Sigmoid colon (tissue), 7 donors: ENCODE results near the gene ATRNL1. TPM values are rescaled to one million over a fixed set of nuclear protein-coding genes. Genes with fewer than 3 reads are reported as not detected.
"Not testable (repeated sequence)": the region's sequence is repeated elsewhere in the genome, so short reads cannot be mapped to it uniquely, and the experiment has no call there.

Source experiments
- DNase-seq: peaks from one replicate; pipeline ENCODE4 v3.0.0-alpha.2; 2019
- H3K27ac ChIP-seq, 4 donors: fragments of 200-600 bp; sonication (generic); one replicate each; pipeline ENCODE4 v1.5.1; 2016 to 2019; ENCODE audit warnings: mild to moderate bottlenecking in 1 of 4
- H3K27me3 ChIP-seq, 3 donors: fragments of 200-600 bp; sonication (generic); one replicate each; pipeline ENCODE4 v1.5.1; 2019; ENCODE audit warnings: mild to moderate bottlenecking in 1 of 3
- H3K36me3 ChIP-seq, 4 donors: fragments of 200-600 bp; sonication (generic); one replicate each; pipeline ENCODE4 v1.5.1; 2016 to 2019
- H3K4me1 ChIP-seq, 4 donors: fragments of 200-600 bp; sonication (generic); one replicate each; pipeline ENCODE4 v1.5.1; 2017 to 2019
- H3K4me3 ChIP-seq, 4 donors: fragments of 200-600 bp; sonication (generic); one replicate each; pipeline ENCODE4 v1.5.1; 2017 to 2019; ENCODE audit warnings: mild to moderate bottlenecking in 2 of 4, moderate library complexity in 1 of 4
- H3K9me3 ChIP-seq, 4 donors: fragments of 200-600 bp in 3 of 4; sonication (generic) in 3 of 4; one replicate each; pipeline versions ENCODE4 v1.5.1 to v1.6.1; 2013 to 2019
- CTCF ChIP-seq, 4 experiments: fragments of 450-650 bp in 3 of 4; fragments of 200-600 bp in 1 of 4; IDR thresholded peaks; one replicate each; pipeline ENCODE4 v1.5.1; 2016 to 2019; ENCODE audit warnings: antibody characterized with exemption in 4 of 4, mild to moderate bottlenecking in 3 of 4, moderate library complexity in 2 of 4
- EP300 ChIP-seq, 4 donors: sonication (generic); formaldehyde crosslinking; IDR thresholded peaks; one replicate each; pipeline ENCODE4 v1.6.1; 2017; ENCODE audit warnings: antibody characterized with exemption in 4 of 4
- POLR2A ChIP-seq, 2 donors: fragments of 450-650 bp; IDR thresholded peaks; one replicate each; pipeline ENCODE4 v1.6.1; 2016; ENCODE audit warnings: antibody characterized with exemption in 2 of 2, mild to moderate bottlenecking in 2 of 2, moderate library complexity in 2 of 2
- POLR2AphosphoS5 ChIP-seq, 4 donors: sonication (generic); formaldehyde crosslinking; IDR thresholded peaks; one replicate each; pipeline ENCODE4 v1.6.1; 2017; ENCODE audit warnings: antibody characterized with exemption in 4 of 4
- WGBS, 2 donors: extraction: QIAGEN DNeasy Blood & Tissue Kit; methylation state at CpG; one replicate each; pipeline ENCODE4 v1.1.7; 2013; 5-methylcytosine and 5-hydroxymethylcytosine counted together
- intact Hi-C: fragments of 100-400 bp; cut with DNase I; formaldehyde crosslinking; loops from one replicate; pipeline ENCODE4 v1.15.1; 2023
- polyA plus RNA-seq, 3 donors: library from polyadenylated mRNA; stranded (reverse); fragments of 200-250 nt; gene quantifications; one replicate each; pipeline ENCODE4 v1.2.3, GENCODE V29; 2013
- total RNA-seq, 4 donors: library from RNA; depleted of rRNA; stranded (reverse); fragments of >200 nt; gene quantifications; one replicate each; pipeline ENCODE4 v1.1.0, GENCODE V29; 2016
- donor health status: healthy with polysubstance abuse.
- donor health status: Bipolar disorder and iron deficiency.
- donor health status: healthy.

Gene ATRNL1
- total and polyA plus RNA-seq, 7 donors, result 0.57 to 17.3 (median 6.9) TPM; not detected in 1

- Histone ChIP-seq H3K4me3 (no peak overlapping the region), H3K4me1 (no peaks in the 10 kb centered on the region), H3K27me3 (no peaks in the 10 kb centered on the region), H3K27ac (no peak overlapping the region), H3K9me3 (no peaks in the 10 kb centered on the region), H3K36me3 (no peaks in the 10 kb centered on the region)
- TF ChIP-seq POLR2AphosphoS5 (IDR thresholded peaks at IDR 0.05), result no peak
- no peak for TF ChIP-seq POLR2A (IDR thresholded peaks at IDR 0.05)
- TF ChIP-seq EP300 (IDR thresholded peaks at IDR 0.05), result no peak
- no peak for TF ChIP-seq CTCF (IDR thresholded peaks at IDR 0.05)
- 30 to 60% methylated on average over 3 of the region's 3 CpGs for WGBS, 2 donors
- DNase-seq, result no peak
- intact Hi-C loops, result no loop called here
Measured at GRCh38 chr10:115173915-115174443, 80.8 kb downstream of the ATRNL1 start.

GRCh38 chr10:115207276-115207675, 114.1 kb downstream of the ATRNL1 start:
- intact Hi-C loops, H3K36me3 ChIP-seq: not testable (repeated sequence)

GRCh38 chr10:115209133-115209532, 116.0 kb downstream of the ATRNL1 start:
- 70% methylated on average over 1 of the region's 1 CpG for WGBS, 2 donors
- TF ChIP-seq CTCF (IDR thresholded peaks at IDR 0.05), result no peak
- no peak for TF ChIP-seq POLR2AphosphoS5 (IDR thresholded peaks at IDR 0.05)
- TF ChIP-seq POLR2A (IDR thresholded peaks at IDR 0.05), result no peak
- TF ChIP-seq EP300 (IDR thresholded peaks at IDR 0.05), result no peak

More at GRCh38 chr10:115207276-115207675, 114.1 kb downstream of the ATRNL1 start:
- not testable (repeated sequence) for H3K4me3 ChIP-seq, H3K4me1 ChIP-seq, DNase-seq, H3K9me3 ChIP-seq, H3K27ac ChIP-seq, H3K27me3 ChIP-seq
- WGBS, 2 donors, result 75 to 86% methylated on average over 2 of the region's 2 CpGs

GRCh38 chr10:115214829-115215228, 121.7 kb downstream of the ATRNL1 start:
- no peak for TF ChIP-seq POLR2AphosphoS5 (IDR thresholded peaks at IDR 0.05)
- TF ChIP-seq POLR2A (IDR thresholded peaks at IDR 0.05), result no peak
- no peak for TF ChIP-seq EP300 (IDR thresholded peaks at IDR 0.05)
- TF ChIP-seq CTCF (IDR thresholded peaks at IDR 0.05), result no peak
- Histone ChIP-seq H3K27ac (no peak overlapping the region), H3K36me3 (no peaks in the 10 kb centered on the region), H3K4me1 (no peaks in the 10 kb centered on the region), H3K9me3 (no peaks in the 10 kb centered on the region), H3K27me3 (no peaks in the 10 kb centered on the region), H3K4me3 (no peak overlapping the region)
- 78 to 86% methylated on average over 2 of the region's 2 CpGs for WGBS, 2 donors
- no peak for DNase-seq
- intact Hi-C loops, result no loop called here

More at GRCh38 chr10:115209133-115209532, 116.0 kb downstream of the ATRNL1 start:
- no peak for DNase-seq
- no peaks in the 10 kb centered on the region for H3K36me3 ChIP-seq
- H3K4me1 ChIP-seq, result no peaks in the 10 kb centered on the region
- no peak overlapping the region for H3K4me3 ChIP-seq
- H3K27ac ChIP-seq, result no peak overlapping the region
- no peaks in the 10 kb centered on the region for H3K27me3 ChIP-seq
- no peaks in the 10 kb centered on the region for H3K9me3 ChIP-seq
- intact Hi-C loops, result no loop called here

GRCh38 chr10:115219203-115219602, 126.0 kb downstream of the ATRNL1 start:
- H3K4me3 ChIP-seq, result no peak overlapping the region
- no peaks in the 10 kb centered on the region for H3K9me3 ChIP-seq
- no peak for DNase-seq
- H3K4me1 ChIP-seq, result no peaks in the 10 kb centered on the region
- H3K27ac ChIP-seq, result no peak overlapping the region
- intact Hi-C loops, result no loop called here
- TF ChIP-seq POLR2AphosphoS5 (IDR thresholded peaks at IDR 0.05) (no peak), POLR2A (IDR thresholded peaks at IDR 0.05) (no peak), EP300 (IDR thresholded peaks at IDR 0.05) (no peak), CTCF (IDR thresholded peaks at IDR 0.05) (no peak)
- H3K27me3 ChIP-seq, result no peaks in the 10 kb centered on the region
- WGBS, 2 donors, result 72 to 92% methylated on average over 3 of the region's 3 CpGs
- H3K36me3 ChIP-seq, result no peaks in the 10 kb centered on the region
